Posterior cingulate gyrus (tissue), 11 donors: ENCODE measurements around the gene SPN.
"Not testable (repeated sequence)": the region's sequence is repeated elsewhere in the genome, so short reads cannot be mapped to it uniquely, and the experiment has no call there.

Source experiments
- DNase-seq, 10 donors: peaks; one replicate each; pipeline versions ENCODE4 v3.0.0 to v3.0.0-alpha.2; 2020 to 2021; ENCODE audit warnings: mixed read lengths in 3 of 10
- intact Hi-C: fragments of 100-400 bp; cut with DNase I; formaldehyde crosslinking; loops from one replicate; pipeline ENCODE4 v1.15.1; 2023

Gene SPN

GRCh38 chr16:29663016-29663806 is at the start of gene SPN:
Gene SPN (plus strand): TSS chr16:29663247. CDS start chr16:29663729, 482 bp downstream.
- intact Hi-C loops = no loop called here
- no peak for DNase-seq

GRCh38 chr16:29613307-29614057 is 49.6 kb upstream of the SPN start:
- DNase-seq = peak; percentile 73 to 98 (median 86)
- intact Hi-C loops = not testable (repeated sequence)

GRCh38 chr16:29614691-29615314 is 48.2 kb upstream of the SPN start:
- intact Hi-C loops = not testable (repeated sequence)
- DNase-seq = peak in 1 of 10 donors; percentile 77

- intact Hi-C loops = not testable (repeated sequence)
- DNase-seq = peak in 1 of 10 donors; percentile 43
Observed at GRCh38 chr16:29616127-29616526, 46.9 kb upstream of the SPN start.

- intact Hi-C loops = not testable (repeated sequence)
- peak in 1 of 10 donors; percentile 57 for DNase-seq
Observed at GRCh38 chr16:29620591-29620990, 42.5 kb upstream of the SPN start.

- peak in 2 of 10 donors; percentile 16 to 48 for DNase-seq
- intact Hi-C loops = not testable (repeated sequence)
Observed at GRCh38 chr16:29622738-29623137, 40.3 kb upstream of the SPN start.

- intact Hi-C loops = not testable (repeated sequence)
- DNase-seq = peak in 1 of 10 donors; percentile 12
Observed at GRCh38 chr16:29623253-29623652, 39.8 kb upstream of the SPN start.

GRCh38 chr16:29625114-29625513 is 37.9 kb upstream of the SPN start:
- DNase-seq = peak in 2 of 10 donors; percentile 47 to 62
- intact Hi-C loops = not testable (repeated sequence)

- peak in 3 of 10 donors; percentile 32 to 79 (median 65) for DNase-seq
- intact Hi-C loops = not testable (repeated sequence)
Observed at GRCh38 chr16:29626778-29627331, 36.2 kb upstream of the SPN start.

GRCh38 chr16:29627661-29628075 is 35.4 kb upstream of the SPN start:
- peak in 2 of 10 donors; percentile 45 to 46 for DNase-seq
- intact Hi-C loops = not testable (repeated sequence)

GRCh38 chr16:29628707-29629106 is 34.3 kb upstream of the SPN start:
- DNase-seq = peak in 1 of 10 donors; percentile 33

GRCh38 chr16:29629318-29629717 is 33.7 kb upstream of the SPN start:
- intact Hi-C loops = not testable (repeated sequence)
- peak in 2 of 10 donors; percentile 23 to 34 for DNase-seq

More at GRCh38 chr16:29628707-29629106, 34.3 kb upstream of the SPN start:
- intact Hi-C loops = not testable (repeated sequence)

- peak in 2 of 10 donors; percentile 22 to 48 for DNase-seq
- intact Hi-C loops = not testable (repeated sequence)
Observed at GRCh38 chr16:29631658-29632057, 31.4 kb upstream of the SPN start.

- intact Hi-C loops = not testable (repeated sequence)
Observed at GRCh38 chr16:29635902-29636301, 27.1 kb upstream of the SPN start.

GRCh38 chr16:29636368-29636767 is 26.7 kb upstream of the SPN start:
- intact Hi-C loops = not testable (repeated sequence)
- peak in 1 of 10 donors; percentile 1 for DNase-seq

More at GRCh38 chr16:29635902-29636301, 27.1 kb upstream of the SPN start:
- DNase-seq = peak in 2 of 10 donors; percentile 60 to 68

GRCh38 chr16:29638751-29639150 is 24.3 kb upstream of the SPN start:
- DNase-seq, intact Hi-C loops: not testable (repeated sequence)

- no peak for DNase-seq
- intact Hi-C loops = no loop called here
Observed at GRCh38 chr16:29641561-29641960, 21.5 kb upstream of the SPN start.

GRCh38 chr16:29643596-29643995 is 19.5 kb upstream of the SPN start:
- intact Hi-C loops = no loop called here
- DNase-seq = peak in 1 of 10 donors; percentile 29

- DNase-seq = peak in 1 of 10 donors; percentile 0
- intact Hi-C loops = no loop called here
Observed at GRCh38 chr16:29644338-29644857, 18.6 kb upstream of the SPN start.
